Central memory CD8-positive, alpha-beta T cell (primary cell): ENCODE measurements around the gene RYR2.

ENCODE experiments used
- ATAC-seq: fragments of 150-1000 bp; cut with Tn5 transposase; replicated peaks from 2 replicates; pipeline ENCODE4 v1.10.0; 2022; ENCODE audit warnings: mild to moderate bottlenecking, moderate FRiP score, moderate number of reproducible peaks; ENCODE audit not compliant: poor library complexity, severe bottlenecking; ENCODE audit errors: extremely low read depth
- DNase-seq, 2 donors: peaks; one replicate each; pipeline ENCODE4 v3.0.0; 2021; ENCODE audit warnings: low spot score in 2 of 2
- H3K27ac Mint-ChIP-seq: one replicate; pipeline ENCODE4 v1.8.0; 2022; ENCODE audit warnings: low read depth, mild to moderate bottlenecking, moderate library complexity, mixed read lengths
- H3K27me3 Mint-ChIP-seq: one replicate; pipeline ENCODE4 v1.8.0; 2022; ENCODE audit warnings: mixed read lengths
- H3K36me3 Mint-ChIP-seq: one replicate; pipeline ENCODE4 v1.8.0; 2022; ENCODE audit warnings: mild to moderate bottlenecking, moderate library complexity, mixed read lengths; ENCODE audit not compliant: insufficient read depth
- H3K4me1 Mint-ChIP-seq: one replicate; pipeline ENCODE4 v1.8.0; 2022; ENCODE audit warnings: mixed read lengths
- H3K4me3 Mint-ChIP-seq: one replicate; pipeline ENCODE4 v1.8.0; 2022; ENCODE audit warnings: mild to moderate bottlenecking, moderate library complexity, mixed read lengths
- H3K9me3 Mint-ChIP-seq: one replicate; pipeline ENCODE4 v1.8.0; 2022; ENCODE audit warnings: mixed read lengths

Gene RYR2

GRCh38 chr1:237279629-237280028, 237.6 kb downstream of the RYR2 start:
- Mint-ChIP-seq H3K36me3 (no peaks in the 10 kb centered on the region), H3K9me3 (no peaks in the 10 kb centered on the region), H3K27ac (no peak overlapping the region), H3K27me3 (no peaks in the 10 kb centered on the region), H3K4me1 (no peaks in the 10 kb centered on the region), H3K4me3 (no peak overlapping the region)
- ATAC-seq (no peak), DNase-seq (no peak)

DNA sequence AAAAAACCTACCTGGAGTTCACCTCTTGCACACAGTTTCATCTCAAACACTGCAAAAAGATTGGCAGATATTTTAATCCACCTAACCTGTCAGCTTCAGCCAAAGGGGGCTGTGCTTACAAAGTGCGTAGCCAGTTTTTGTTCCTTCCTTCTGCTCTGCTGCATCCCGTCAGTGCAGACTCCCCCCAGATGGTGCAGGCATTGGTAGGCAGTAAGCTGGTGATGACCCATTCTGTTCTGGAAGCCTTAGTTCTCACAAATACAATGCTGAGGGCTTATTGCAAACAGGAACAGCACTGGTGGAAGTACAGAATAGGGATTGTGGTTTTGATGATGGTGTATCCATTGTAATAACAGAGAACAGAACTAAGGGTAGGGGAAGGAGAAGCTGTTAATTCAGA, 239.5 kb downstream of the RYR2 start:
- DNase-seq = no peak
- Mint-ChIP-seq H3K4me1 (no peaks in the 10 kb centered on the region), H3K9me3 (no peaks in the 10 kb centered on the region), H3K4me3 (no peak overlapping the region), H3K27me3 (no peaks in the 10 kb centered on the region), H3K27ac (no peak overlapping the region), H3K36me3 (no peaks in the 10 kb centered on the region)
- ATAC-seq = no peak

DNA sequence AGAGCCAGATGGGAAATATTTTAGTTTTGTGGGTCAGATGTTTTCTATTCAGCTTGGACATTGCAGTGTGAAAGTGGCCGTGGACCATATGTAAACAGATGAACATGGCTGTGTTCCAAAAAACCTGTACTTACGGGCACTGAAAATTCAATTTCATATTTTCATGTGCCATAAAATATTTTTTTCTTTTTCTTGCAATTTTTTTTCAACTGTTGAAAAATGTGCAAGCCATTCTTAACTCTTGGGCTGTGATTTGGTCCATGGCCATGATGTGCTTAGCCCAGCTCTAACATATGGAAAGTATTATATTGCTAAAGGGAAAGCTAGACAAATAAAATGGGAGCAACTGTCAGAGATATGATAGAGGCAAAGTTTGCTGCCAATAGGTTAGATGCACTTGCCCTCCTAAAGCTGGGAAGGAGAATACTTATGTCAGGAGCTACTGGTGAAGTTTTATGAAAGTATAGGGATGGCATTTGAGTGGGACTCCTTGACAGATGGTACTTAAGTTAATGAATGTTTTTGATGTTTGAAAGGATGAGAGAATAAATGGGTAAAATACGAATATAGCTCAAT, 240.3 kb downstream of the RYR2 start:
- DNase-seq (no peak), ATAC-seq (no peak)
- Mint-ChIP-seq H3K4me1 (no peaks in the 10 kb centered on the region), H3K27me3 (peaks cover 4% of the 10 kb centered on the region), H3K27ac (no peak overlapping the region), H3K9me3 (no peaks in the 10 kb centered on the region), H3K4me3 (no peak overlapping the region), H3K36me3 (no peaks in the 10 kb centered on the region)

DNA sequence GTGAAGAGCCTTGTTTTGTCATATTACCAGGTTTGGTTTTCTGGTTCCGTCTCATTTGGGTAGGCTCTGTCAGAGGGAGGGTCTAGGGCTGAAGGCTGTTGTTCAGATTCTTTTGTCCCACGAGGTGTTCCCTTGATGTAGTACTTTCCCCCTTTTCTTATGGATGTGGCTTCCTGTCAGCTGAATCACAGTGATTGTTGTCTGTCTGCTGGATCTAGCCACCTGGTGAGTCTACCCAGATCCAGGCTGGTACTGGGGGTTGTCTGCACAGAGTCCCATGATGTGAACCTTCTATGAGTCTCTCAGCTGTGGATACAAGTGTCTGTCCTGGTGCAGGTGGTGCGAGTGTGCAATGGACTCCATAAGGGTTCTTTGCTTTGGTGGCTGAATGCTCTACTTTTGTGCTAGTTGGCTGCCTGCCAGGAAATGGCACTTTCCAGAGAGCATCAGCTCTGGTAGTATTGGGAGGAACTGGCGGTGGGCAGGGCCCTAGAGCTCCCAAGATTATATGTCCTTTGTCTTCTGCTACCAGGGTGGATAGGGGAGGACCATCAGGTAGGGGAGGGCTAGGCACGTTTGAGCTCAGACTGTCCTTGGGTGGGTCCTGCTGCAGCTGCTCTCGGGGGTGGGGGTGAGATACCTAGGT, 246.0 kb downstream of the RYR2 start:
- DNase-seq = no peak
- no peak for ATAC-seq
- H3K4me3 Mint-ChIP-seq = no peak overlapping the region
- H3K36me3 Mint-ChIP-seq = no peaks in the 10 kb centered on the region
- H3K9me3 Mint-ChIP-seq = no peaks in the 10 kb centered on the region
- no peaks in the 10 kb centered on the region for H3K4me1 Mint-ChIP-seq
- H3K27ac Mint-ChIP-seq = no peak overlapping the region
- peaks cover 33% of the 10 kb centered on the region for H3K27me3 Mint-ChIP-seq

GRCh38 chr1:237293804-237294203, 251.8 kb downstream of the RYR2 start:
- no peak for ATAC-seq
- Mint-ChIP-seq H3K9me3 (no peaks in the 10 kb centered on the region), H3K36me3 (no peaks in the 10 kb centered on the region), H3K4me3 (no peak overlapping the region), H3K27me3 (peaks cover 23% of the 10 kb centered on the region), H3K27ac (no peak overlapping the region), H3K4me1 (no peaks in the 10 kb centered on the region)
- DNase-seq = no peak

DNA sequence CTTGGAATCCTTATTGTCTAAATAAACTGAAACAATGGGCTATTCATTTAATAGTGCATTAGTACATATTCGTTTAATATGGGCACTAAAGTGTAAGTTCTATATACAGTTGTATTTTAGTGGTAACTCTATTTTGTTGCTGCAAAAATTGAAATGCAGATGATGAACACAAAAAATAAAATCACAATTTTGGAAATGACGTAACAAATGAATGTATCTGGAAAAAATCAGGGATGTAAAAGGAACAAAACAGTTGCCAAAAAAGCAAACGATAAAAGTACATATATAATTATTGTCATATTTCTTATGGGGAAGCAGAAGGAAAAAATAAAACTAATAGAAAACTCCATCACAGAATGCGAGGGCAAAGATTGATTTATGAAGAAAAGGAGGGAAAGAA, 254.9 kb downstream of the RYR2 start:
- H3K36me3 Mint-ChIP-seq = no peaks in the 10 kb centered on the region
- H3K4me3 Mint-ChIP-seq = no peak overlapping the region
- H3K4me1 Mint-ChIP-seq = no peaks in the 10 kb centered on the region
- ATAC-seq (no peak), DNase-seq (no peak)
- H3K9me3 Mint-ChIP-seq = no peaks in the 10 kb centered on the region
- H3K27me3 Mint-ChIP-seq = peaks cover 6% of the 10 kb centered on the region
- no peak overlapping the region for H3K27ac Mint-ChIP-seq

DNA sequence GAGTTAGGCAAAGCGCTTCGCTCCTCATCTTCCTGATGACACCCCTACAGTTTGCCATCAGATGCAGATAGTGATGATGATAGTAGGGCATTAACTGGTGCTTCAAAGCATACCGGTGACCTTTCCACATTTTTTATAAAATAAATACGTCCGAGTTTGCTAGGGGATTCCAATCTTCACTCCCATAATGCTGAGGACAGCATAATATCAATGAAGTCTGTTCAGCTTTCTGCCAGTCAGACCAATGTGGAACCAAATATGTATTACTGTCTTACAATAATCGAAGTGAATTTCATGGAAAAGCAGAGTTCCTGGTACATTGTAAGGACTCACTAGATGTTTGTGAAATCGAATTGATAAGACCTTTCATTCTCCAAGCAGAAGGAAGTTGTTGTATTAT, 258.7 kb downstream of the RYR2 start:
- H3K4me1 Mint-ChIP-seq = no peaks in the 10 kb centered on the region
- DNase-seq (no peak), ATAC-seq (no peak)
- H3K27ac Mint-ChIP-seq = no peak overlapping the region
- H3K36me3 Mint-ChIP-seq = no peaks in the 10 kb centered on the region
- H3K9me3 Mint-ChIP-seq = no peaks in the 10 kb centered on the region
- H3K27me3 Mint-ChIP-seq = no peaks in the 10 kb centered on the region
- no peak overlapping the region for H3K4me3 Mint-ChIP-seq

DNA sequence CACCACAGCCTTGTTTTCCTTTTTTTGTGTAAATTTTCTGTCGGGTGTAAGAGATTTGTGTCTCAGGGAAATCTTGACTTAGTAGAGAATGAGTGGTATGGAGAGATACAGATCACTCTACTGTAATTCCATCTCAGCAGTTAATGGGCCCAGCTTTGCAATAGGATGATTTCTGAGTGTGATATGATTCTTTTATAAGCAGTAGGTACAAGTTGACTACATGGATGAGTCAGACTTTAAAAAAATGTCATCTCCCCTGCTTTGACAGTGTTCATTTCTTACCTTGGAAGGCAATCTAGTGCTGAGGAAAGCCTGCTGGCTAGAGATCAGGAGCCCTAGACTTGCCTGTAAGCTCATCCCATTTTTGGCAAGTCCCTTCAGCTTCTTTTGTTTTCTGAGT, 261.9 kb downstream of the RYR2 start:
- no peaks in the 10 kb centered on the region for H3K36me3 Mint-ChIP-seq
- ATAC-seq (no peak), DNase-seq (no peak)
- no peak overlapping the region for H3K27ac Mint-ChIP-seq
- no peaks in the 10 kb centered on the region for H3K27me3 Mint-ChIP-seq
- no peaks in the 10 kb centered on the region for H3K4me1 Mint-ChIP-seq
- H3K9me3 Mint-ChIP-seq = no peaks in the 10 kb centered on the region
- H3K4me3 Mint-ChIP-seq = no peak overlapping the region

- Mint-ChIP-seq H3K27me3 (no peaks in the 10 kb centered on the region), H3K27ac (no peak overlapping the region), H3K4me1 (no peaks in the 10 kb centered on the region), H3K36me3 (no peaks in the 10 kb centered on the region), H3K9me3 (no peaks in the 10 kb centered on the region), H3K4me3 (no peak overlapping the region)
- DNase-seq (no peak), ATAC-seq (no peak)
Measured at GRCh38 chr1:237306726-237307125, 264.7 kb downstream of the RYR2 start.

- no peak for ATAC-seq
- no peaks in the 10 kb centered on the region for H3K4me1 Mint-ChIP-seq
Measured at GRCh38 chr1:237309595-237310118, 267.7 kb downstream of the RYR2 start.

DNA sequence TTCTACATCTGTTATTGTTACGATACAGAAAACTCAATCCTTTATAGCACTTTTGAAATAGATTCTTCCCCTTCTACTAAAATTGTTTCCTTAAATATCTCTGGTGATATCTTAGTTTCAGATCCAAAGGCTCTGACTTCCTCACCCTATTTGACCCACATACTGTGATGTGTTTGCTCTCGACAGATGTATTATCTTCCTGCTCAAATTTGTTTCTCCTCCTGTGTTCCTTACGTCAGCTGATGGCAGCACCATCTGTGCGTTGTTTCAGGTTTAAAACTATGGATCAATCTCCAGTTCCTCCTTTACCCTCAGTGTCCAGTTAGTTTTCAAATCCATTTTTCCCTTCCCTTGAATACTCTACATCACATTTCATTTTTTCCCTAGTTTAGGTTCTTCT, 274.4 kb downstream of the RYR2 start:
- Mint-ChIP-seq H3K36me3 (peaks cover 1% of the 10 kb centered on the region), H3K4me1 (no peaks in the 10 kb centered on the region), H3K4me3 (no peak overlapping the region), H3K27me3 (peaks cover 5% of the 10 kb centered on the region), H3K9me3 (peaks cover 5% of the 10 kb centered on the region), H3K27ac (no peak overlapping the region)
- DNase-seq = no peak
- no peak for ATAC-seq

More at GRCh38 chr1:237309595-237310118, 267.7 kb downstream of the RYR2 start:
- Mint-ChIP-seq H3K4me3 (no peak overlapping the region), H3K36me3 (peaks cover 1% of the 10 kb centered on the region), H3K9me3 (peaks cover 5% of the 10 kb centered on the region), H3K27ac (no peak overlapping the region), H3K27me3 (no peaks in the 10 kb centered on the region)
- DNase-seq = no peak

DNA sequence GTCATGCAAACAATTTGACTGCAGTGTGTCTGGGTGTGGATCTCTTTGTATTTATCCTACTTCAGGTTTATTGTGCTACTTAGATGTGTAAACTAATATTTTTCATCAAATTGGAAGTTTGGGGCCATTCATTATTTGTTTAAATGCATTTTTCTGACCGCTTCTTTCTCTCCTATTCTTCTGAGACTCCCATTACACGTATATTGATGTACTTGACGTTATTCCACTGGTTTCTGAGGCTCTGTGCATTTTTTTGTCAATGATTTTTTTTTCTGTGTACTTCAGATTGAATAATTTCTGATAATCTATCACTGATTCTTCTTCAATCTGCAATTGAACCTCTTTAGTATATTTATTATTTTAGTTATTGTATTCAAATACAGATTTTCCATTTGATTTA, 276.8 kb downstream of the RYR2 start:
- DNase-seq (no peak), ATAC-seq (no peak)
- Mint-ChIP-seq H3K9me3 (no peaks in the 10 kb centered on the region), H3K36me3 (no peaks in the 10 kb centered on the region), H3K27me3 (peaks cover 23% of the 10 kb centered on the region), H3K4me3 (no peak overlapping the region), H3K4me1 (no peaks in the 10 kb centered on the region), H3K27ac (no peak overlapping the region)

DNA sequence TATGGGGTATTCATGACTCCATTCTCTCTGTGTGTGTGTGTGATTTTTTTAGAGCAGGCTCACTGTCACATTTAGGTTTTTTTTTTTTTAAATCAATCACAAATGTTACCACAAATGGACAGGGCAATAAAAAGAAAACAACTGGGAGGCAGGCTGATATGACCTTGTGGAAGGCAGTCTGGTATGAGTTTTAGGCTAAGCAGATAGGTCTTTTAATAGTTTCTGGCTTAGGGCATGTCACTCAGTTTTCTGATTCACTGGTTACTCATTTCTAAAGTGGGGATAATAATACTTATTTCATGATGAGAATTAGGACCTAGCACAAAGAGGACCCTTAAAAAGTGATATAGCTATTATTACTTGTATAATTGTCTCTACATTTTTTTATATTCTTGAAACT, 278.9 kb downstream of the RYR2 start:
- no peak for ATAC-seq
- H3K27ac Mint-ChIP-seq = no peak overlapping the region
- H3K4me3 Mint-ChIP-seq = no peak overlapping the region
- DNase-seq = no peak
- no peaks in the 10 kb centered on the region for H3K4me1 Mint-ChIP-seq
- H3K36me3 Mint-ChIP-seq = no peaks in the 10 kb centered on the region
- peaks cover 39% of the 10 kb centered on the region for H3K27me3 Mint-ChIP-seq
- no peaks in the 10 kb centered on the region for H3K9me3 Mint-ChIP-seq
